ENCODE results near the gene POLRMT. TPM values are rescaled to one million over a fixed set of nuclear protein-coding genes. Genes with fewer than 3 reads are reported as not detected.

Gene POLRMT
- total RNA-seq, 1 experiment from 2014 or later: 100 TPM

DNA sequence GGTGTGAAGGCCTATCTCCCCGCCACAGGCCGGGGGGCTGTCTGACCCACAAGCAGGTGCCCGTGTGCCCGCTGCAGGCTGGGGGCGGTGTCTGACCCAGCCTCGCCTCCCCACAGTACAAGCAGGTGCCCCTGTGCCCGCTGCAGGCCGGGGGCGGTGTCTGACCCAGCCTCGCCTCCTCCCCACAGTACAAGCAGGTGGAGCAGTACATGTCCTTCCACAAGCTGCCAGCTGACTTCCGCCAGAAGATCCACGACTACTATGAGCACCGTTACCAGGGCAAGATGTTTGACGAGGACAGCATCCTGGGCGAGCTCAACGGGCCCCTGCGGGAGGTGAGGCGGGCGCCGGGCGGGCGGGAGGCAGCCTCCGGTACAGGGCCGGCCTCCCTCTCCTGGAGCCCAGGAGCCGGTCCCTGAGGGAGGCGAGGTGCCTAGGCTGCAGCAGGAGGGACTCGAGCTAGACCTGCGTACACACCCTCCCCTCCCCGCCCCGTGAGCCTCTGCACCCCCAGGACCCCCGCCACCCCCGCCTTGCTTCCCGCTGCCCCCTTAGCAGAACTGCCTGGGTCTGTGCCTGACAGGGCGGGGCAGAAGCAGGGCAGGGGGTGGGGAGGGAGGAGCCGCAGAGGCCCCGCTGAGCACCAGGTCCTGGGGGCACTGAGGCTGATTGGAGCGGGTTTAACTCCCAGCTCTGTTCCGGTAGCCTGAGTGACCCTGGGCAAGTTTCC, 23.1 kb downstream of the POLRMT start:
- TF ChIP-seq, protein P1, sequence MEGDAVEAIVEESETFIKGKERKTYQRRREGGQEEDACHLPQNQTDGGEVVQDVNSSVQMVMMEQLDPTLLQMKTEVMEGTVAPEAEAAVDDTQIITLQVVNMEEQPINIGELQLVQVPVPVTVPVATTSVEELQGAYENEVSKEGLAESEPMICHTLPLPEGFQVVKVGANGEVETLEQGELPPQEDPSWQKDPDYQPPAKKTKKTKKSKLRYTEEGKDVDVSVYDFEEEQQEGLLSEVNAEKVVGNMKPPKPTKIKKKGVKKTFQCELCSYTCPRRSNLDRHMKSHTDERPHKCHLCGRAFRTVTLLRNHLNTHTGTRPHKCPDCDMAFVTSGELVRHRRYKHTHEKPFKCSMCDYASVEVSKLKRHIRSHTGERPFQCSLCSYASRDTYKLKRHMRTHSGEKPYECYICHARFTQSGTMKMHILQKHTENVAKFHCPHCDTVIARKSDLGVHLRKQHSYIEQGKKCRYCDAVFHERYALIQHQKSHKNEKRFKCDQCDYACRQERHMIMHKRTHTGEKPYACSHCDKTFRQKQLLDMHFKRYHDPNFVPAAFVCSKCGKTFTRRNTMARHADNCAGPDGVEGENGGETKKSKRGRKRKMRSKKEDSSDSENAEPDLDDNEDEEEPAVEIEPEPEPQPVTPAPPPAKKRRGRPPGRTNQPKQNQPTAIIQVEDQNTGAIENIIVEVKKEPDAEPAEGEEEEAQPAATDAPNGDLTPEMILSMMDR (conservative IDR thresholded peaks at IDR 0.05; ENCODE audit: low read depth, low read length): no peak
- TF ChIP-seq EZH2 (IDR thresholded peaks at IDR 0.05; ENCODE audit: borderline replicate concordance, low read depth, low read length, poor library complexity, severe bottlenecking): no peak
- Histone ChIP-seq H3K27ac (ENCODE audit: low read depth, low read length, poor library complexity, severe bottlenecking) (peak overlapping the region; percentile 84), H3K36me3 (ENCODE audit: insufficient read depth, low read length, poor library complexity, severe bottlenecking) (peaks cover 14% of the 10 kb centered on the region), H3K4me3 (ENCODE audit: low read depth, low read length, poor library complexity, severe bottlenecking) (peak overlapping the region; percentile 32), H3K9me3 (ENCODE audit: low read depth, low read length, poor library complexity, severe bottlenecking) (no peaks in the 10 kb centered on the region), H3K27me3 (replicated peaks; ENCODE audit: insufficient read depth, low read depth, low read length, poor library complexity) (no peaks in the 10 kb centered on the region), H3K4me1 (ENCODE audit: insufficient read depth, low read length, poor library complexity, severe bottlenecking) (peaks cover 33% of the 10 kb centered on the region)
- intact Hi-C loops (cut with micrococcal nuclease; ENCODE audit: unreplicated experiment): loop anchor here (2.0 kb wide), 1 partner anchor 23 kb away; the partner anchor contains the start of gene POLRMT
- ChIA-PET CTCF (no interaction called here), POLR2A (ENCODE audit: low non-redundant PET) (no interaction called here)
- DNase-seq (ENCODE audit: low spot score): peak; percentile 64
- no TSS peak for BruUV-seq (replicated peaks)

DNA sequence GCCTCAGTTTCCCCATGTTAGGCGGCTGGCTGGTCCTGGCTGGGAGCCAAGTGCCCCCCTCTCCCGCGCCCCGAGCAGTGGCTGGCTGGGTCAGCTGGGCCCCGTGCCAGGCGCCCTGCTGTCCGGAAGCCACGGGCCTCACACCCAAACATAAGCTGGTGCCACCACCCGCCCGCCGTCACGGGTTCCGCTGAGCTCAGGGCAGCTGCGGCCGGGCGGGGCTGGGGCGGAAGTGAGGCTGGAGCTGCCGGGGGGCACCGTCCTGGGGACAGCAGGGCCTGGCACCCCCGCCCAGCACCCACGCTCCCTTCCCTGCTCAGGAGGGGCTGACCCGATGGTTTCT, 24.4 kb downstream of the POLRMT start:
- no TSS peak for BruUV-seq (replicated peaks)
- Histone ChIP-seq H3K4me1 (ENCODE audit: insufficient read depth, low read length, poor library complexity, severe bottlenecking) (peaks cover 33% of the 10 kb centered on the region), H3K4me3 (ENCODE audit: low read depth, low read length, poor library complexity, severe bottlenecking) (no peak overlapping the region), H3K27ac (ENCODE audit: low read depth, low read length, poor library complexity, severe bottlenecking) (peak overlapping the region; percentile 84), H3K9me3 (ENCODE audit: low read depth, low read length, poor library complexity, severe bottlenecking) (no peaks in the 10 kb centered on the region), H3K27me3 (replicated peaks; ENCODE audit: insufficient read depth, low read depth, low read length, poor library complexity) (no peaks in the 10 kb centered on the region), H3K36me3 (ENCODE audit: insufficient read depth, low read length, poor library complexity, severe bottlenecking) (peaks cover 5% of the 10 kb centered on the region)
- ChIA-PET CTCF (no interaction called here), POLR2A (ENCODE audit: low non-redundant PET) (no interaction called here)
- no peak for TF ChIP-seq EZH2 (IDR thresholded peaks at IDR 0.05; ENCODE audit: borderline replicate concordance, low read depth, low read length, poor library complexity, severe bottlenecking)
- TF ChIP-seq, protein P1 (conservative IDR thresholded peaks at IDR 0.05; ENCODE audit: low read depth, low read length): no peak
- intact Hi-C loops (cut with micrococcal nuclease; ENCODE audit: unreplicated experiment): no loop called here
- no peak for DNase-seq (ENCODE audit: low spot score)

GRCh38 chr19:608155-609003, 25.0 kb downstream of the POLRMT start:
- H3K9me3 ChIP-seq (ENCODE audit: low read depth, low read length, poor library complexity, severe bottlenecking): no peaks in the 10 kb centered on the region
- intact Hi-C loops (cut with micrococcal nuclease; ENCODE audit: unreplicated experiment): no loop called here
- peaks cover 4% of the 10 kb centered on the region for H3K36me3 ChIP-seq (ENCODE audit: insufficient read depth, low read length, poor library complexity, severe bottlenecking)
- ChIA-PET POLR2A (ENCODE audit: low non-redundant PET) (no interaction called here), CTCF (no interaction called here)
- H3K4me1 ChIP-seq (ENCODE audit: insufficient read depth, low read length, poor library complexity, severe bottlenecking): peaks cover 33% of the 10 kb centered on the region
- H3K4me3 ChIP-seq (ENCODE audit: low read depth, low read length, poor library complexity, severe bottlenecking): no peak overlapping the region
- TF ChIP-seq EZH2 (IDR thresholded peaks at IDR 0.05; ENCODE audit: borderline replicate concordance, low read depth, low read length, poor library complexity, severe bottlenecking): no peak
- TF ChIP-seq, protein P1 (conservative IDR thresholded peaks at IDR 0.05; ENCODE audit: low read depth, low read length): no peak
- H3K27me3 ChIP-seq (replicated peaks; ENCODE audit: insufficient read depth, low read depth, low read length, poor library complexity): no peaks in the 10 kb centered on the region
- BruUV-seq (replicated peaks): no TSS peak
- H3K27ac ChIP-seq (ENCODE audit: low read depth, low read length, poor library complexity, severe bottlenecking): peak overlapping the region; percentile 84
- DNase-seq (ENCODE audit: low spot score): no peak
